ENCODE results near the gene TBR1. TPM values are rescaled to one million over a fixed set of nuclear protein-coding genes. Genes with fewer than 3 reads are reported as not detected.

Gene TBR1
- total RNA-seq, 1 donor from 2014 or later = not detected

DNA sequence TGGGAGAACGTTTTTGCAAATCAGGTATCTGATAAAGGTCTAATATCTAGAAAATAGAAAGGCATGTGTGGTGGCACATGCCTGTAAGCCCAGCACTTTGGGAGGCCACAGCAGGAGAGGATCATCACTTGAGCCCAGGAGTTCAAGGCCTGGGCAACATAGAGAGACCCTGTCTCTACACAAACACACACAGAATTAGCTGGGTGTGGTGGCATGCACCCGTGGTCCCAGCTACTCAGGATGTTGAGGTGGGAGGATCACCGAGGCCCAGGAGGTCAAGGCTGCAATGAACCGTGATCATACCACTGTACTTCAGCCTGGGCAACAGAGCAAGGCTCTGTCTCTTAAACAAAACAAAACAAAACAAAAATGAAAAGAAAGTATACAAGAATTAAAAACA lies 13.8 kb upstream of the TBR1 start:
- no peaks in the 10 kb centered on the region for H3F3A ChIP-seq (ENCODE audit: low read depth)
- Mint-ChIP-seq H3K9me3 (no peaks in the 10 kb centered on the region), H3K27me3 (ENCODE audit: insufficient read depth, low read depth) (no peaks in the 10 kb centered on the region), H3K4me3 (no peak overlapping the region), H3K4me1 (no peaks in the 10 kb centered on the region), H3K36me3 (peaks cover 13% of the 10 kb centered on the region), H3K27ac (no peak overlapping the region)
- no peak overlapping the region for H2AFZ ChIP-seq (replicated peaks)
- H3K4me3 ChIP-seq = no peak overlapping the region
- no peak overlapping the region for H3K4me2 ChIP-seq
- peaks cover 9% of the 10 kb centered on the region for H4K20me1 ChIP-seq (ENCODE audit: low read depth)
- no peak overlapping the region for H3K27ac ChIP-seq
- H3K36me3 ChIP-seq = peaks cover 7% of the 10 kb centered on the region
- no peak for DNase-seq (ENCODE audit: low spot score)
- H3K4me1 ChIP-seq = peaks cover 7% of the 10 kb centered on the region
- TF ChIP-seq EZH2phosphoT487 (IDR thresholded peaks at IDR 0.05) = no peak
- TF ChIP-seq, protein P1, sequence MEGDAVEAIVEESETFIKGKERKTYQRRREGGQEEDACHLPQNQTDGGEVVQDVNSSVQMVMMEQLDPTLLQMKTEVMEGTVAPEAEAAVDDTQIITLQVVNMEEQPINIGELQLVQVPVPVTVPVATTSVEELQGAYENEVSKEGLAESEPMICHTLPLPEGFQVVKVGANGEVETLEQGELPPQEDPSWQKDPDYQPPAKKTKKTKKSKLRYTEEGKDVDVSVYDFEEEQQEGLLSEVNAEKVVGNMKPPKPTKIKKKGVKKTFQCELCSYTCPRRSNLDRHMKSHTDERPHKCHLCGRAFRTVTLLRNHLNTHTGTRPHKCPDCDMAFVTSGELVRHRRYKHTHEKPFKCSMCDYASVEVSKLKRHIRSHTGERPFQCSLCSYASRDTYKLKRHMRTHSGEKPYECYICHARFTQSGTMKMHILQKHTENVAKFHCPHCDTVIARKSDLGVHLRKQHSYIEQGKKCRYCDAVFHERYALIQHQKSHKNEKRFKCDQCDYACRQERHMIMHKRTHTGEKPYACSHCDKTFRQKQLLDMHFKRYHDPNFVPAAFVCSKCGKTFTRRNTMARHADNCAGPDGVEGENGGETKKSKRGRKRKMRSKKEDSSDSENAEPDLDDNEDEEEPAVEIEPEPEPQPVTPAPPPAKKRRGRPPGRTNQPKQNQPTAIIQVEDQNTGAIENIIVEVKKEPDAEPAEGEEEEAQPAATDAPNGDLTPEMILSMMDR (IDR thresholded peaks at IDR 0.05) = no peak
- TF ChIP-seq EZH2 (IDR thresholded peaks at IDR 0.05) = no peak
- H3K79me2 ChIP-seq (ENCODE audit: low read depth) = no peaks in the 10 kb centered on the region
- no peaks in the 10 kb centered on the region for H3K9me3 ChIP-seq (ENCODE audit: low read depth)
- H3K27me3 ChIP-seq = no peaks in the 10 kb centered on the region
- H3K9ac ChIP-seq = no peak overlapping the region

DNA sequence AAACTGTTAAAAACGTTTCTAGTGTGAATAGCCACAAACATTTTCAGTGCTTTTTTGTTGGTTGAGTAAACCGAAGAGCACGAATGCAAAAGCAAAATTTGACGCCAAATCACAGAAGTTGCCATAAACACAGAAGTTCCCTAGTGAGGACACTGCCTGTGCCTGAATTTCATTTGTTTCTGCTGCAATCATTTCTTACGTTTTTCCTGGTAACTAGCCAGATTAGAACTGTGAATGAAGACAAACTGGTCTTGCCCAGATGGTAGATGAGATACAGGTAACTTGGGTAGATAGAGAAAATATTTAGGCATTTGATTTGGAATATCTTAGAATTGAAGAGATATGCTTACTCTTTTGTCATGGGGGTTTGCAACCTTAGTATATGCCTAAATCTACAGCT lies 9.8 kb upstream of the TBR1 start:
- Mint-ChIP-seq H3K4me3 (no peak overlapping the region), H3K4me1 (no peaks in the 10 kb centered on the region), H3K36me3 (peaks cover 13% of the 10 kb centered on the region), H3K9me3 (no peaks in the 10 kb centered on the region), H3K27me3 (ENCODE audit: insufficient read depth, low read depth) (no peaks in the 10 kb centered on the region), H3K27ac (no peak overlapping the region)
- Histone ChIP-seq H4K20me1 (ENCODE audit: low read depth) (peaks cover 9% of the 10 kb centered on the region), H3K36me3 (peaks cover 5% of the 10 kb centered on the region), H3K27ac (no peak overlapping the region), H3K9ac (no peak overlapping the region), H3K4me1 (peaks cover 7% of the 10 kb centered on the region), H3K79me2 (ENCODE audit: low read depth) (no peaks in the 10 kb centered on the region), H2AFZ (replicated peaks) (no peak overlapping the region), H3K4me2 (no peak overlapping the region), H3K9me3 (ENCODE audit: low read depth) (no peaks in the 10 kb centered on the region), H3K27me3 (peaks cover under 1% of the 10 kb centered on the region), H3F3A (ENCODE audit: low read depth) (no peaks in the 10 kb centered on the region), H3K4me3 (no peak overlapping the region)
- no peak for DNase-seq (ENCODE audit: low spot score)
- TF ChIP-seq EZH2 (IDR thresholded peaks at IDR 0.05) = no peak

DNA sequence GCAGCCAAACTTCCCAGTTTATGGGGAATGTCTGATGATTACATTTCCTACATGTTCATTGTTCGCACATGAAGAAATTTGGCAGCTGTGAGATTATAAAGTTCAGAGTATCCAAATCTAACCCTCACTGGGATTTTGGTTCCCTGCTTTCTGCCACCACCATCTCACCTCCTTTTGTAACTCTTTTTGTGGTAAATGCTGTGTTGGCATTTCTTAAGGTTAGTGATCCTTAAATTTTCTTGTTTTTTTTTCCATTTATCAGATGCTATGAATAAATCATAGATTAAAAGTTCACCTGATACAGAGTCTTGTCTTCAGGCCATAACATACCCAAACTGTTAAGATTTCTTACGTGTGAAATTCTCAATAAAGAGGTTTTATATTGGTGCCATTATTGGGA lies 8.5 kb upstream of the TBR1 start:
- no peaks in the 10 kb centered on the region for H3K9me3 ChIP-seq (ENCODE audit: low read depth)
- H3K79me2 ChIP-seq (ENCODE audit: low read depth) = no peaks in the 10 kb centered on the region
- no peak overlapping the region for H3K4me3 ChIP-seq
- TF ChIP-seq, protein P1 (IDR thresholded peaks at IDR 0.05) = no peak
- TF ChIP-seq EZH2 (IDR thresholded peaks at IDR 0.05) = no peak
- no peak overlapping the region for H3K9ac ChIP-seq
- H3K9me3 Mint-ChIP-seq = no peaks in the 10 kb centered on the region
- peaks cover 7% of the 10 kb centered on the region for H3K36me3 Mint-ChIP-seq
- H3K27ac Mint-ChIP-seq = no peak overlapping the region
- H3K27ac ChIP-seq = no peak overlapping the region
- no peak for DNase-seq (ENCODE audit: low spot score)
- H3K4me1 Mint-ChIP-seq = no peaks in the 10 kb centered on the region
- H3K27me3 Mint-ChIP-seq (ENCODE audit: insufficient read depth, low read depth) = no peaks in the 10 kb centered on the region
- no peak overlapping the region for H3K4me3 Mint-ChIP-seq
- H2AFZ ChIP-seq (replicated peaks) = no peak overlapping the region
- H3K4me2 ChIP-seq = no peak overlapping the region
- peaks cover 5% of the 10 kb centered on the region for H3K36me3 ChIP-seq
- peaks cover 13% of the 10 kb centered on the region for H3K27me3 ChIP-seq
- peaks cover 7% of the 10 kb centered on the region for H3K4me1 ChIP-seq
- no peaks in the 10 kb centered on the region for H3F3A ChIP-seq (ENCODE audit: low read depth)
- peaks cover 9% of the 10 kb centered on the region for H4K20me1 ChIP-seq (ENCODE audit: low read depth)

DNA sequence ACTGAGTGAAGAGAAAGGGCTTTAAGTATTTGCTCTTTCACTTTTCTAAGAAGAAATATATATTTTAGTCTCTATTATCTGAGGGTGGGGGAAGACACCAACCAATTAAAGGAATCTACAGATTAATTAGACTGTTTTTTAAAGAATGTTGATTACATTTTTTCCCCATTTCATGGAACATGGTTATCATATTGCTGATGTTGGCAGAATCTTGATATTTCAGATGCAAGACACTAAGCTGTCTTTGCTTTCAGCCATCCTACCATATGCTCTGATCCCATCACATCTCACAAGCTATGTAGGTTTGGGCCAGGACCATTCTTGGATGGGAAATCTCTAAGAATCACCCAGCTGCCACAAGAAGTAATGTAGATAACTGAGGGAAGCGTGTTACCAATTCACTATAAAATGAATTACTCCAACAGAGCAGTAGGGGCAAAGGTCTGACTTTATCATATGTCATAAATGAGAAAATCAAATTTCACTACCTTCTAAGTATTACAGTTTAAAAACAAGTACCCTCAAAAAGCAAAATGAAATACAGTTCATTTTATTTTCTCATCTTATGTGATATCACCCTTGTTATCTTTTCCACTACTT lies 6.7 kb upstream of the TBR1 start:
- Mint-ChIP-seq H3K27me3 (ENCODE audit: insufficient read depth, low read depth) (peaks cover 7% of the 10 kb centered on the region), H3K9me3 (no peaks in the 10 kb centered on the region), H3K4me1 (peaks cover 5% of the 10 kb centered on the region), H3K27ac (no peak overlapping the region), H3K4me3 (no peak overlapping the region), H3K36me3 (peaks cover 4% of the 10 kb centered on the region)
- H3K9ac ChIP-seq = no peak overlapping the region
- H3K79me2 ChIP-seq (ENCODE audit: low read depth) = no peaks in the 10 kb centered on the region
- peaks cover 12% of the 10 kb centered on the region for H3K4me1 ChIP-seq
- no peak overlapping the region for H2AFZ ChIP-seq (replicated peaks)
- no peaks in the 10 kb centered on the region for H3K9me3 ChIP-seq (ENCODE audit: low read depth)
- H3K4me3 ChIP-seq = no peak overlapping the region
- DNase-seq (ENCODE audit: low spot score) = no peak
- no peak overlapping the region for H3K27ac ChIP-seq
- H3F3A ChIP-seq (ENCODE audit: low read depth) = peaks cover 16% of the 10 kb centered on the region
- TF ChIP-seq, protein P1 (IDR thresholded peaks at IDR 0.05) = no peak
- no peak for TF ChIP-seq EZH2phosphoT487 (IDR thresholded peaks at IDR 0.05)
- TF ChIP-seq EZH2 (IDR thresholded peaks at IDR 0.05) = no peak
- peaks cover 24% of the 10 kb centered on the region for H4K20me1 ChIP-seq (ENCODE audit: low read depth)
- H3K36me3 ChIP-seq = peaks cover 5% of the 10 kb centered on the region
- H3K27me3 ChIP-seq = peaks cover 31% of the 10 kb centered on the region
- no peak overlapping the region for H3K4me2 ChIP-seq
